Measurements from ENCODE around the gene CTAGE15. TPM values are rescaled to one million over a fixed set of nuclear protein-coding genes. Genes with fewer than 3 reads are reported as not detected.

Gene CTAGE15
- 0.13 and 0.64 TPM in 2 replicates for total RNA-seq

GRCh38 chr7:143571501-143571900 is at the start of gene CTAGE15:
Gene CTAGE15 (plus strand): TSS chr7:143571801. CDS start chr7:143571818, 17 bp downstream.

GRCh38 chr7:143620646-143621045 is 49.0 kb downstream of the CTAGE15 start, which contains the start of gene TCAF2:
Gene TCAF2 (plus strand): TSS chr7:143620974.

Other genes with a start within 250 kb of the CTAGE15 start
- 3.1 and 3.9 TPM in 2 replicates for gene FAM131B, start 209.1 kb upstream of the CTAGE15 start, total RNA-seq
- gene ZYX, start 190.5 kb upstream of the CTAGE15 start, total RNA-seq: 167 and 206 TPM in 2 replicates
- gene EPHA1, start 162.9 kb upstream of the CTAGE15 start, total RNA-seq: 0.32 and 0.91 TPM in 2 replicates
- gene TAS2R60, start 128.3 kb upstream of the CTAGE15 start, total RNA-seq: not detected in 2 replicates
- not detected in 2 replicates for gene TAS2R41, start 93.9 kb upstream of the CTAGE15 start, total RNA-seq
- 1.7 and 7.6 TPM in 2 replicates for gene TCAF2, start 49.2 kb downstream of the CTAGE15 start, total RNA-seq
- under 0.01 TPM in 1 of 2 replicates, not detected in the other for gene CTAGE6, start 185.9 kb downstream of the CTAGE15 start, total RNA-seq

Measured in epithelial cell of alveolus of lung (primary cell).